ENCODE measurements around the gene NAT16.

GRCh38 chr7:101186194-101186593 lies 6.1 kb upstream of the NAT16 start:
- no peak for TF ChIP-seq SIN3A (IDR thresholded peaks at IDR 0.05; ENCODE audit: low read depth, low read length)
- no peak for TF ChIP-seq ASH2L (IDR thresholded peaks at IDR 0.05; ENCODE audit: borderline replicate concordance, low read depth)
- no peak for TF ChIP-seq PRDM15 (CRISPR knock-in tag; IDR thresholded peaks at IDR 0.05)
- TF ChIP-seq ETV6 (conservative IDR thresholded peaks at IDR 0.05 in 1 of 2, IDR thresholded peaks at IDR 0.05 in 1 of 2; ENCODE audit: borderline replicate concordance in 1 of 2, low read depth in 1 of 2), result no peak

Data from GM12878 (cell line).